GM12878 (cell line): ENCODE measurements around the gene PHF23. TPM values are rescaled to one million over a fixed set of nuclear protein-coding genes. Genes with fewer than 3 reads are reported as not detected.

Experiments
- ATF7 ChIP-seq: fragments of 450-650 bp; IDR thresholded peaks from 2 replicates; pipeline ENCODE4 v1.6.1; 2016; ENCODE audit warnings: low read depth, mild to moderate bottlenecking
- BCL11A ChIP-seq: IDR thresholded peaks from 2 replicates; pipeline ENCODE4 v1.6.1; 2011; ENCODE audit warnings: low read depth, low read length
- BCLAF1 ChIP-seq: fragments of 450-650 bp; IDR thresholded peaks from 2 replicates; pipeline ENCODE4 v1.6.1; 2017; ENCODE audit warnings: antibody characterized with exemption, mild to moderate bottlenecking, moderate library complexity
- BMI1 ChIP-seq: fragments of 450-650 bp; IDR thresholded peaks from 2 replicates; pipeline ENCODE4 v1.6.1; 2016; ENCODE audit warnings: mild to moderate bottlenecking, moderate library complexity, borderline replicate concordance
- EGR1 ChIP-seq, 2 experiments: IDR thresholded peaks; 1 replicate in 1 of 2; 2 replicates in 1 of 2; pipeline ENCODE4 v1.6.1; 2011 to 2012; ENCODE audit warnings: low read depth in 2 of 2, low read length in 2 of 2, borderline replicate concordance in 1 of 2, mild to moderate bottlenecking in 1 of 2, moderate library complexity in 1 of 2
- ESRRA ChIP-seq: IDR thresholded peaks from 2 replicates; pipeline ENCODE4 v1.6.1; 2012; ENCODE audit warnings: mild to moderate bottlenecking, low read length, improper control_type of control experiment
- FOXM1 ChIP-seq: IDR thresholded peaks from 2 replicates; pipeline ENCODE4 v1.6.1; 2012; ENCODE audit warnings: low read depth, mild to moderate bottlenecking, inconsistent platforms, low read length, moderate library complexity
- HCFC1 ChIP-seq: fragments of 150-350 bp; IDR thresholded peaks from 2 replicates; pipeline ENCODE4 v1.6.1; 2014; ENCODE audit warnings: low read length
- MTA2 ChIP-seq: fragments of 450-650 bp; IDR thresholded peaks from 2 replicates; pipeline ENCODE4 v1.6.1; 2016; ENCODE audit warnings: low read depth, mild to moderate bottlenecking, moderate library complexity
- MXI1 ChIP-seq: fragments of 150-350 bp; IDR thresholded peaks from 2 replicates; pipeline ENCODE4 v1.6.1; 2011; ENCODE audit warnings: low read depth, mild to moderate bottlenecking, inconsistent platforms, low read length, improper control_type of control experiment
- NKRF ChIP-seq: fragments of 450-650 bp; conservative IDR thresholded peaks from 2 replicates; pipeline ENCODE4 v1.6.1; 2017; ENCODE audit warnings: mild to moderate bottlenecking, moderate library complexity
- NR2F1 ChIP-seq: fragments of 450-650 bp; conservative IDR thresholded peaks from 2 replicates; pipeline ENCODE4 v1.6.1; 2017; ENCODE audit warnings: mild to moderate bottlenecking
- NRF1 ChIP-seq: conservative IDR thresholded peaks from 2 replicates; pipeline ENCODE4 v1.6.1; 2011; ENCODE audit warnings: mild to moderate bottlenecking, low read depth, low read length, improper control_type of control experiment
- PAX5 ChIP-seq: IDR thresholded peaks from 2 replicates; pipeline ENCODE4 v1.6.1; 2011; ENCODE audit warnings: low read depth, low read length, borderline replicate concordance
- PAX8 ChIP-seq: fragments of 450-650 bp; IDR thresholded peaks from 2 replicates; pipeline ENCODE4 v1.6.1; 2017; ENCODE audit warnings: mild to moderate bottlenecking, moderate library complexity
- SMC3 ChIP-seq: IDR thresholded peaks from 2 replicates; pipeline ENCODE4 v1.6.1; 2011; ENCODE audit warnings: low read length, improper control_type of control experiment, borderline replicate concordance
- TCF12 ChIP-seq: IDR thresholded peaks from 2 replicates; pipeline ENCODE4 v1.6.1; 2011; ENCODE audit warnings: low read depth, mild to moderate bottlenecking, low read length
- YY1 ChIP-seq: IDR thresholded peaks from 2 replicates; pipeline ENCODE4 v1.6.1; 2011; ENCODE audit warnings: low read depth, mild to moderate bottlenecking, low read length
- ZNF207 ChIP-seq: fragments of 450-650 bp; IDR thresholded peaks from 2 replicates; pipeline ENCODE4 v1.6.1; 2014; ENCODE audit warnings: antibody characterized with exemption, mild to moderate bottlenecking, borderline replicate concordance
- ZZZ3 ChIP-seq: IDR thresholded peaks from 2 replicates; pipeline ENCODE4 v1.6.1; 2011; ENCODE audit warnings: low read depth; ENCODE audit not compliant: control insufficient read depth, insufficient read length
- polyA plus RNA-seq, 11 experiments: library from polyadenylated mRNA; depleted of rRNA in 4 of 11; unstranded in 6 of 11; stranded (reverse) in 5 of 11; fragments of >200 nt; fragmentation: Nextera tagmentation in 4 of 11; fragmentation: Illumina TruSeq in 1 of 11; extraction: Ambion mirVana in 4 of 11; extraction: Trizol in 1 of 11; gene quantifications; 1 replicate in 1 of 11; 2 replicates in 10 of 11; pipeline versions ENCODE4 v1.2.1 to v1.2.3, GENCODE V29; 2011 to 2016; ENCODE audit warnings: inconsistent platforms in 2 of 11, missing spikeins in 2 of 11, low read depth in 1 of 11
- total RNA-seq, 4 experiments: library from RNA; depleted of rRNA in 3 of 4; stranded (reverse); fragments of >200 nt in 3 of 4; fragmentation: Illumina TruSeq in 1 of 4; extraction: Trizol in 1 of 4; gene quantifications; 2 replicates each; pipeline versions ENCODE4 v1.2.1 to v1.2.3, GENCODE V29; 2013 to 2021
- TF ChIP-seq, protein P1 (sequence below): fragments of 150-350 bp; IDR thresholded peaks from 2 replicates; pipeline ENCODE4 v1.6.1; 2014; ENCODE audit warnings: mild to moderate bottlenecking, low read depth, low read length
- TF ChIP-seq, protein P2 (sequence below): IDR thresholded peaks from 2 replicates; pipeline ENCODE4 v1.6.1; 2011; ENCODE audit warnings: low read depth, low read length, improper control_type of control experiment, borderline replicate concordance
- TF ChIP-seq, protein P3 (sequence below): fragments of 450-650 bp; IDR thresholded peaks from 2 replicates; pipeline ENCODE4 v1.6.1; 2016; ENCODE audit warnings: mild to moderate bottlenecking

Gene PHF23
- total and polyA plus RNA-seq, 10 of the 15 experiments (the other 5 are each of a cell fraction or from before 2014, with no cell fraction given): 8.2 to 84.8 (median 32.6) TPM

DNA sequence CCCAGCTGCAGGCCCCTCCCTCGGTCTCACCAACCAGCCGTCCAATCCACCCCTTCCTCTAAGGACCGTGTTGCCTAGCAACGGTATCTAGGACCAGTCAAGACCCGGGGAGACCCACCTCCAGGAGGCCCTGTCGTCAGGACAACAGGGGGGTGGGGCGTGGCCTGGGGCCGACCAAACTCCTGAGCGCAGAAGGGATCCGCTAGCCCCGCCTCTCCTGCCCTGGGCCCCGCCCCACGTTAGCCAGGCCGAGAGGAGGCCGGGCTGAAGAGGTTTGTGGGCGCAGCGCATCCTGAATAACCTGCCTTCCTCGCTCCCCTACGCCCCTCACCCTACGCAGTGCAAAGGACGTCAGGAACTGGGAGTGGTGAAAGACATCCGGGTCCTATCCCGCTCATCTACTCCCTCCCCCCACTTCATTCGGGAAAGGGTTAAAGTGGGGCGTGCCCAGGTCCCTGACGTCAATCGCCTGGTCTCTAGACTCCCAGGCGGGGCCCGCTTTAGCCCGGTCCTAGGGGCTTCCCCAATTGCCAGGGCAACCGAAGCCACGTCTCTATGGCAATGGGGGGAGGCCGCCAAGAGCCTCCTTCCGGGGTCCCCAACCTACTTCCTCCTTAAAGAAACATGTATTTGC lies 34.3 kb downstream of the PHF23 start (continued):
- peak; percentile 98 for TF ChIP-seq BMI1
- no peak for TF ChIP-seq NKRF
- no peak for TF ChIP-seq SMC3
- peak; percentile 86 for TF ChIP-seq PAX5
- TF ChIP-seq BCL11A: no peak
- TF ChIP-seq PAX8: no peak
- peak; percentile 14; the same call in 1 of the 2 replicates for TF ChIP-seq HCFC1
- TF ChIP-seq ESRRA: no peak
- TF ChIP-seq EGR1 (IDR thresholded peaks at IDR 0.05; ENCODE audit: borderline replicate concordance in 1 of 2, low read depth in 2 of 2, low read length in 2 of 2): no peak
- no peak for TF ChIP-seq BCLAF1
- TF ChIP-seq ATF7: peak; percentile 60
- TF ChIP-seq YY1: no peak
- TF ChIP-seq MXI1: peak; percentile 97
- TF ChIP-seq ZNF207: no peak; the same call in none of the 2 replicates
- TF ChIP-seq FOXM1: no peak
- TF ChIP-seq, protein P1, sequence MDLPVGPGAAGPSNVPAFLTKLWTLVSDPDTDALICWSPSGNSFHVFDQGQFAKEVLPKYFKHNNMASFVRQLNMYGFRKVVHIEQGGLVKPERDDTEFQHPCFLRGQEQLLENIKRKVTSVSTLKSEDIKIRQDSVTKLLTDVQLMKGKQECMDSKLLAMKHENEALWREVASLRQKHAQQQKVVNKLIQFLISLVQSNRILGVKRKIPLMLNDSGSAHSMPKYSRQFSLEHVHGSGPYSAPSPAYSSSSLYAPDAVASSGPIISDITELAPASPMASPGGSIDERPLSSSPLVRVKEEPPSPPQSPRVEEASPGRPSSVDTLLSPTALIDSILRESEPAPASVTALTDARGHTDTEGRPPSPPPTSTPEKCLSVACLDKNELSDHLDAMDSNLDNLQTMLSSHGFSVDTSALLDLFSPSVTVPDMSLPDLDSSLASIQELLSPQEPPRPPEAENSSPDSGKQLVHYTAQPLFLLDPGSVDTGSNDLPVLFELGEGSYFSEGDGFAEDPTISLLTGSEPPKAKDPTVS: no peak
- TF ChIP-seq TCF12: no peak
- peak; percentile 57; the same call in 1 of the 2 replicates for TF ChIP-seq NR2F1
- TF ChIP-seq, protein P2, sequence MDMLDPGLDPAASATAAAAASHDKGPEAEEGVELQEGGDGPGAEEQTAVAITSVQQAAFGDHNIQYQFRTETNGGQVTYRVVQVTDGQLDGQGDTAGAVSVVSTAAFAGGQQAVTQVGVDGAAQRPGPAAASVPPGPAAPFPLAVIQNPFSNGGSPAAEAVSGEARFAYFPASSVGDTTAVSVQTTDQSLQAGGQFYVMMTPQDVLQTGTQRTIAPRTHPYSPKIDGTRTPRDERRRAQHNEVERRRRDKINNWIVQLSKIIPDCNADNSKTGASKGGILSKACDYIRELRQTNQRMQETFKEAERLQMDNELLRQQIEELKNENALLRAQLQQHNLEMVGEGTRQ: no peak
- TF ChIP-seq NRF1: no peak
- TF ChIP-seq, protein P3, sequence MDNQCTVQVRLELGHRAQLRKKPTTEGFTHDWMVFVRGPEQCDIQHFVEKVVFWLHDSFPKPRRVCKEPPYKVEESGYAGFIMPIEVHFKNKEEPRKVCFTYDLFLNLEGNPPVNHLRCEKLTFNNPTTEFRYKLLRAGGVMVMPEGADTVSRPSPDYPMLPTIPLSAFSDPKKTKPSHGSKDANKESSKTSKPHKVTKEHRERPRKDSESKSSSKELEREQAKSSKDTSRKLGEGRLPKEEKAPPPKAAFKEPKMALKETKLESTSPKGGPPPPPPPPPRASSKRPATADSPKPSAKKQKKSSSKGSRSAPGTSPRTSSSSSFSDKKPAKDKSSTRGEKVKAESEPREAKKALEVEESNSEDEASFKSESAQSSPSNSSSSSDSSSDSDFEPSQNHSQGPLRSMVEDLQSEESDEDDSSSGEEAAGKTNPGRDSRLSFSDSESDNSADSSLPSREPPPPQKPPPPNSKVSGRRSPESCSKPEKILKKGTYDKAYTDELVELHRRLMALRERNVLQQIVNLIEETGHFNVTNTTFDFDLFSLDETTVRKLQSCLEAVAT: peak; percentile 68; the same call in 1 of the 2 replicates
- no peak for TF ChIP-seq ZZZ3
- TF ChIP-seq MTA2: no peak
